Measurements from ENCODE around the gene STIL. TPM values are rescaled to one million over a fixed set of nuclear protein-coding genes. Genes with fewer than 3 reads are reported as not detected.

Gene STIL
- total and polyA plus RNA-seq, 4 donors, result 0.26 to 20.5 (median 0.75) TPM

DNA sequence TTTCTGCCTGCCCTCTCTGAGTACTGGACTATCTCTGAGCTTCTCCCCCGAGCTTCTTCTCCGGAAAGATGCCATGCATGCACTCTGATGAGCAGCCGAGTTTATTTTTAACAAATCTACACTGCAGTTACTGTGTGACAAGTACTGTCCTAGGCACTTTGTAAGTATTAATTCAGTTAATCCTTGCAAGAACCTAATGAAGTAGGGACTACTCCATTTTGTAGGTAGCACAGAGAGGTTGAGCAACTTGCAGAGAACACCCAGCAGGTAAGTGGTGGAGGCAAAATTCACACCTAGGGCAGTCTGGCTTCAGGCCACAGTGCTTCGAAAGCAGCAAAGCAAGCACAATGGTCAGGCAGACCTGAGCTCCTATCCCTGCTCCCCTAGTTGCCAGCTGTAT, 78.1 kb downstream of the STIL start:
- H3K9ac ChIP-seq (ENCODE audit: low read depth in 1 of 2, low read length in 2 of 2), result no peak overlapping the region
- H3K27me3 ChIP-seq (ENCODE audit: control insufficient read depth in 4 of 4, insufficient read depth in 4 of 4, low read length in 3 of 4), result peaks cover 0 to 11% (median 4%) of the 10 kb centered on the region in 4 donors
- no peak for DNase-seq (ENCODE audit: low spot score)

DNA sequence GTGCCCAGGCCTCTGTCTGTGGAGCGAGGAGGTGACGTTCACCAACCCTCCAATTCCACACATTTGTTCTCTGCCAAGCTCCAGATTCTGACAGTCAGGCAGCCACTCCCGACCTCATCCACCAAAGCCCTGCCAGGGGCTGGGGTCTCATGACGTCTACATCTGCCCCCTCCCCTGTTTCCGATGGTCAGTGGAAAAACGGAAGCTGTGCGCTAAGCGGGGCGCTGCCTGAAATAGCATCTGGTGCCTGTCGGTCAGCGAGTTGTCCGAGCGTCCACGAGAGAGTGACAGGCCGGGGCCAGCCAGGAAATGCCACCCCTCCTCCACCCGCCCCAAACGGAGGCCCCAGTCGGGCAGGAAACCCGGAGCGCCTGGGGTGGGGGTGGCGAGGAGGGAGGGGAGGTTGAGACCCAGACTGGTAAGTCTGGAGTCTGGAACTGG, 78.7 kb downstream of the STIL start:
- no peaks in the 10 kb centered on the region for H3K36me3 ChIP-seq (ENCODE audit: control insufficient read depth in 4 of 4, insufficient read depth in 3 of 4, low read depth in 1 of 4, low read length in 3 of 4)
- H3K27ac ChIP-seq (ENCODE audit: low read depth in 1 of 2, low read length in 2 of 2), result peak overlapping the region in 1 of 2 donors; percentile 12
- H3K9me3 ChIP-seq (ENCODE audit: control insufficient read depth in 4 of 4, low read length in 3 of 4), result peaks cover 0 to 1% (median 0%) of the 10 kb centered on the region in 4 donors
- no peak overlapping the region for H3K4me3 ChIP-seq (ENCODE audit: low read depth in 1 of 3, low read length in 3 of 3)
- peaks cover 0 to 8% (median 4%) of the 10 kb centered on the region in 4 donors for H3K4me1 ChIP-seq (ENCODE audit: control insufficient read depth in 4 of 4, insufficient read depth in 4 of 4, low read length in 3 of 4)
- 34% methylated on average over 21 of the region's 21 CpGs for WGBS
- H3K9ac ChIP-seq (ENCODE audit: low read depth in 1 of 2, low read length in 2 of 2), result no peak overlapping the region
- DNase-seq (ENCODE audit: low spot score), result peak; percentile 61
- H3K27me3 ChIP-seq (ENCODE audit: control insufficient read depth in 4 of 4, insufficient read depth in 4 of 4, low read length in 3 of 4), result peaks cover 0 to 15% (median 6%) of the 10 kb centered on the region in 4 donors
- no peak for TF ChIP-seq HNF4G (IDR thresholded peaks at IDR 0.05)
- no peak for TF ChIP-seq NR2F2 (IDR thresholded peaks at IDR 0.05)
- TF ChIP-seq, protein P1, sequence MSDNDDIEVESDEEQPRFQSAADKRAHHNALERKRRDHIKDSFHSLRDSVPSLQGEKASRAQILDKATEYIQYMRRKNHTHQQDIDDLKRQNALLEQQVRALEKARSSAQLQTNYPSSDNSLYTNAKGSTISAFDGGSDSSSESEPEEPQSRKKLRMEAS (IDR thresholded peaks at IDR 0.05), result no peak
- TF ChIP-seq GABPA (IDR thresholded peaks at IDR 0.05 in 1 of 2, conservative IDR thresholded peaks at IDR 0.05 in 1 of 2), result no peak
- TF ChIP-seq EGR1 (IDR thresholded peaks at IDR 0.05; ENCODE audit: low read depth in 2 of 2), result no peak
- no peak for TF ChIP-seq HNF4A (conservative IDR thresholded peaks at IDR 0.05)
- no peak for TF ChIP-seq RXRA (IDR thresholded peaks at IDR 0.05)
- TF ChIP-seq RAD21 (IDR thresholded peaks at IDR 0.05), result no peak
- TF ChIP-seq FOXA2 (IDR thresholded peaks at IDR 0.05), result no peak
- TF ChIP-seq, protein P2, sequence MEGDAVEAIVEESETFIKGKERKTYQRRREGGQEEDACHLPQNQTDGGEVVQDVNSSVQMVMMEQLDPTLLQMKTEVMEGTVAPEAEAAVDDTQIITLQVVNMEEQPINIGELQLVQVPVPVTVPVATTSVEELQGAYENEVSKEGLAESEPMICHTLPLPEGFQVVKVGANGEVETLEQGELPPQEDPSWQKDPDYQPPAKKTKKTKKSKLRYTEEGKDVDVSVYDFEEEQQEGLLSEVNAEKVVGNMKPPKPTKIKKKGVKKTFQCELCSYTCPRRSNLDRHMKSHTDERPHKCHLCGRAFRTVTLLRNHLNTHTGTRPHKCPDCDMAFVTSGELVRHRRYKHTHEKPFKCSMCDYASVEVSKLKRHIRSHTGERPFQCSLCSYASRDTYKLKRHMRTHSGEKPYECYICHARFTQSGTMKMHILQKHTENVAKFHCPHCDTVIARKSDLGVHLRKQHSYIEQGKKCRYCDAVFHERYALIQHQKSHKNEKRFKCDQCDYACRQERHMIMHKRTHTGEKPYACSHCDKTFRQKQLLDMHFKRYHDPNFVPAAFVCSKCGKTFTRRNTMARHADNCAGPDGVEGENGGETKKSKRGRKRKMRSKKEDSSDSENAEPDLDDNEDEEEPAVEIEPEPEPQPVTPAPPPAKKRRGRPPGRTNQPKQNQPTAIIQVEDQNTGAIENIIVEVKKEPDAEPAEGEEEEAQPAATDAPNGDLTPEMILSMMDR (IDR thresholded peaks at IDR 0.05; ENCODE audit: low read depth, low read length, missing input control), result no peak
- TF ChIP-seq SP1 (IDR thresholded peaks at IDR 0.05), result no peak
- no peak for TF ChIP-seq FOXA1 (IDR thresholded peaks at IDR 0.05)
- no peak for TF ChIP-seq YY1 (IDR thresholded peaks at IDR 0.05)
- TF ChIP-seq, protein P3, sequence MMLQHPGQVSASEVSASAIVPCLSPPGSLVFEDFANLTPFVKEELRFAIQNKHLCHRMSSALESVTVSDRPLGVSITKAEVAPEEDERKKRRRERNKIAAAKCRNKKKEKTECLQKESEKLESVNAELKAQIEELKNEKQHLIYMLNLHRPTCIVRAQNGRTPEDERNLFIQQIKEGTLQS (IDR thresholded peaks at IDR 0.05), result no peak
- no peak for TF ChIP-seq JUND (IDR thresholded peaks at IDR 0.05)
- TF ChIP-seq TAF1 (conservative IDR thresholded peaks at IDR 0.05), result no peak

More for the DNA sequence above, 78.1 kb downstream of the STIL start:
- peaks cover 0 to 8% (median 4%) of the 10 kb centered on the region in 4 donors for H3K4me1 ChIP-seq (ENCODE audit: control insufficient read depth in 4 of 4, insufficient read depth in 4 of 4, low read length in 3 of 4)
- TF ChIP-seq EGR1 (IDR thresholded peaks at IDR 0.05; ENCODE audit: low read depth in 2 of 2) (no peak), FOXA2 (IDR thresholded peaks at IDR 0.05) (no peak), FOXA1 (IDR thresholded peaks at IDR 0.05) (no peak), RXRA (IDR thresholded peaks at IDR 0.05) (no peak), GABPA (IDR thresholded peaks at IDR 0.05 in 1 of 2, conservative IDR thresholded peaks at IDR 0.05 in 1 of 2) (no peak), HNF4G (IDR thresholded peaks at IDR 0.05) (no peak)
- TF ChIP-seq, protein P2 (IDR thresholded peaks at IDR 0.05; ENCODE audit: low read depth, low read length, missing input control), result no peak
- TF ChIP-seq, protein P4, sequence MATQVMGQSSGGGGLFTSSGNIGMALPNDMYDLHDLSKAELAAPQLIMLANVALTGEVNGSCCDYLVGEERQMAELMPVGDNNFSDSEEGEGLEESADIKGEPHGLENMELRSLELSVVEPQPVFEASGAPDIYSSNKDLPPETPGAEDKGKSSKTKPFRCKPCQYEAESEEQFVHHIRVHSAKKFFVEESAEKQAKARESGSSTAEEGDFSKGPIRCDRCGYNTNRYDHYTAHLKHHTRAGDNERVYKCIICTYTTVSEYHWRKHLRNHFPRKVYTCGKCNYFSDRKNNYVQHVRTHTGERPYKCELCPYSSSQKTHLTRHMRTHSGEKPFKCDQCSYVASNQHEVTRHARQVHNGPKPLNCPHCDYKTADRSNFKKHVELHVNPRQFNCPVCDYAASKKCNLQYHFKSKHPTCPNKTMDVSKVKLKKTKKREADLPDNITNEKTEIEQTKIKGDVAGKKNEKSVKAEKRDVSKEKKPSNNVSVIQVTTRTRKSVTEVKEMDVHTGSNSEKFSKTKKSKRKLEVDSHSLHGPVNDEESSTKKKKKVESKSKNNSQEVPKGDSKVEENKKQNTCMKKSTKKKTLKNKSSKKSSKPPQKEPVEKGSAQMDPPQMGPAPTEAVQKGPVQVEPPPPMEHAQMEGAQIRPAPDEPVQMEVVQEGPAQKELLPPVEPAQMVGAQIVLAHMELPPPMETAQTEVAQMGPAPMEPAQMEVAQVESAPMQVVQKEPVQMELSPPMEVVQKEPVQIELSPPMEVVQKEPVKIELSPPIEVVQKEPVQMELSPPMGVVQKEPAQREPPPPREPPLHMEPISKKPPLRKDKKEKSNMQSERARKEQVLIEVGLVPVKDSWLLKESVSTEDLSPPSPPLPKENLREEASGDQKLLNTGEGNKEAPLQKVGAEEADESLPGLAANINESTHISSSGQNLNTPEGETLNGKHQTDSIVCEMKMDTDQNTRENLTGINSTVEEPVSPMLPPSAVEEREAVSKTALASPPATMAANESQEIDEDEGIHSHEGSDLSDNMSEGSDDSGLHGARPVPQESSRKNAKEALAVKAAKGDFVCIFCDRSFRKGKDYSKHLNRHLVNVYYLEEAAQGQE (IDR thresholded peaks at IDR 0.05), result no peak
- TF ChIP-seq, protein P5, sequence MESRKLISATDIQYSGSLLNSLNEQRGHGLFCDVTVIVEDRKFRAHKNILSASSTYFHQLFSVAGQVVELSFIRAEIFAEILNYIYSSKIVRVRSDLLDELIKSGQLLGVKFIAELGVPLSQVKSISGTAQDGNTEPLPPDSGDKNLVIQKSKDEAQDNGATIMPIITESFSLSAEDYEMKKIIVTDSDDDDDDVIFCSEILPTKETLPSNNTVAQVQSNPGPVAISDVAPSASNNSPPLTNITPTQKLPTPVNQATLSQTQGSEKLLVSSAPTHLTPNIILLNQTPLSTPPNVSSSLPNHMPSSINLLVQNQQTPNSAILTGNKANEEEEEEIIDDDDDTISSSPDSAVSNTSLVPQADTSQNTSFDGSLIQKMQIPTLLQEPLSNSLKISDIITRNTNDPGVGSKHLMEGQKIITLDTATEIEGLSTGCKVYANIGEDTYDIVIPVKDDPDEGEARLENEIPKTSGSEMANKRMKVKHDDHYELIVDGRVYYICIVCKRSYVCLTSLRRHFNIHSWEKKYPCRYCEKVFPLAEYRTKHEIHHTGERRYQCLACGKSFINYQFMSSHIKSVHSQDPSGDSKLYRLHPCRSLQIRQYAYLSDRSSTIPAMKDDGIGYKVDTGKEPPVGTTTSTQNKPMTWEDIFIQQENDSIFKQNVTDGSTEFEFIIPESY (IDR thresholded peaks at IDR 0.05), result no peak
- H3K9me3 ChIP-seq (ENCODE audit: control insufficient read depth in 4 of 4, low read length in 3 of 4), result no peaks in the 10 kb centered on the region
- H3K4me3 ChIP-seq (ENCODE audit: low read depth in 1 of 3, low read length in 3 of 3), result no peak overlapping the region
- 84% methylated on average over 4 of the region's 4 CpGs for WGBS
- peak overlapping the region in 1 of 2 donors; percentile 12 for H3K27ac ChIP-seq (ENCODE audit: low read depth in 1 of 2, low read length in 2 of 2)
- no peaks in the 10 kb centered on the region for H3K36me3 ChIP-seq (ENCODE audit: control insufficient read depth in 4 of 4, insufficient read depth in 3 of 4, low read depth in 1 of 4, low read length in 3 of 4)

All from liver (tissue), 9 donors.